ENCODE results near the gene REELD1. TPM values are rescaled to one million over a fixed set of nuclear protein-coding genes. Genes with fewer than 3 reads are reported as not detected.

REELD1 gene
- total RNA-seq, 1 experiment from 2014 or later, result not detected

- H3K79me2 ChIP-seq (ENCODE audit: insufficient read depth, low read length), result no peaks in the 10 kb centered on the region
- no peak overlapping the region for H3T11ph ChIP-seq (ENCODE audit: low read length)
- H3K14ac ChIP-seq (ENCODE audit: insufficient read depth, low read length), result no peak overlapping the region
- H2BK15ac ChIP-seq (ENCODE audit: low read depth, low read length), result no peak overlapping the region
- no peak overlapping the region for H3K27ac Mint-ChIP-seq
- H3K23ac ChIP-seq (ENCODE audit: insufficient read length, low read depth, low read length), result no peak overlapping the region
- H4K20me1 ChIP-seq (ENCODE audit: control insufficient read depth, insufficient read depth, insufficient read length), result no peaks in the 10 kb centered on the region
- H4K8ac ChIP-seq (replicated peaks; ENCODE audit: insufficient read length, low read depth, low read length), result no peak overlapping the region
- no peak overlapping the region for H3K27ac ChIP-seq (ENCODE audit: insufficient read length, low read depth, low read length)
- no peak for DNase-seq
- H3K27me3 Mint-ChIP-seq (ENCODE audit: low read depth), result no peaks in the 10 kb centered on the region
- no peak overlapping the region for H2BK120ac ChIP-seq (ENCODE audit: low read depth, low read length, poor library complexity, severe bottlenecking)
- no peak overlapping the region for H2BK5ac ChIP-seq (ENCODE audit: insufficient read length, low read length)
- WGBS (ENCODE audit: extremely low coverage, insufficient read length, low lambda C conversion rate), result no CpG with 5 or more reads among the region's 2 CpGs
- H2AFZ ChIP-seq (ENCODE audit: low read length), result no peak overlapping the region
- peaks cover 10% of the 10 kb centered on the region in 2 experiments for H3K4me1 Mint-ChIP-seq
- H3K4ac ChIP-seq (ENCODE audit: low read depth, low read length), result no peak overlapping the region
- no peak overlapping the region for H3K56ac ChIP-seq (ENCODE audit: insufficient read length, low read depth, low read length)
- H2BK20ac ChIP-seq (ENCODE audit: low read depth, low read length, poor library complexity, severe bottlenecking), result no peak overlapping the region
- no peak overlapping the region for H4K91ac ChIP-seq (ENCODE audit: insufficient read length, low read depth, low read length)
- peaks cover 2% of the 10 kb centered on the region; the same call in 1 of the 2 replicates for H3K4me1 ChIP-seq (ENCODE audit: insufficient read depth, low read length)
- H3K4me3 Mint-ChIP-seq, result no peak overlapping the region
- TF ChIP-seq, protein P1, sequence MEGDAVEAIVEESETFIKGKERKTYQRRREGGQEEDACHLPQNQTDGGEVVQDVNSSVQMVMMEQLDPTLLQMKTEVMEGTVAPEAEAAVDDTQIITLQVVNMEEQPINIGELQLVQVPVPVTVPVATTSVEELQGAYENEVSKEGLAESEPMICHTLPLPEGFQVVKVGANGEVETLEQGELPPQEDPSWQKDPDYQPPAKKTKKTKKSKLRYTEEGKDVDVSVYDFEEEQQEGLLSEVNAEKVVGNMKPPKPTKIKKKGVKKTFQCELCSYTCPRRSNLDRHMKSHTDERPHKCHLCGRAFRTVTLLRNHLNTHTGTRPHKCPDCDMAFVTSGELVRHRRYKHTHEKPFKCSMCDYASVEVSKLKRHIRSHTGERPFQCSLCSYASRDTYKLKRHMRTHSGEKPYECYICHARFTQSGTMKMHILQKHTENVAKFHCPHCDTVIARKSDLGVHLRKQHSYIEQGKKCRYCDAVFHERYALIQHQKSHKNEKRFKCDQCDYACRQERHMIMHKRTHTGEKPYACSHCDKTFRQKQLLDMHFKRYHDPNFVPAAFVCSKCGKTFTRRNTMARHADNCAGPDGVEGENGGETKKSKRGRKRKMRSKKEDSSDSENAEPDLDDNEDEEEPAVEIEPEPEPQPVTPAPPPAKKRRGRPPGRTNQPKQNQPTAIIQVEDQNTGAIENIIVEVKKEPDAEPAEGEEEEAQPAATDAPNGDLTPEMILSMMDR (conservative IDR thresholded peaks at IDR 0.05), result no peak
- no peak overlapping the region for H3K4me2 ChIP-seq (ENCODE audit: insufficient read depth, insufficient read length, low read length)
- no peaks in the 10 kb centered on the region for H3K9me3 ChIP-seq (ENCODE audit: control insufficient read depth, low read depth, low read length)
- no peak overlapping the region for H3K9ac ChIP-seq (ENCODE audit: extremely low read depth, insufficient read length, low read length)
- H3K18ac ChIP-seq (ENCODE audit: insufficient read length, low read depth, low read length), result no peak overlapping the region
- H3K27me3 ChIP-seq (ENCODE audit: insufficient read depth, low read length), result no peaks in the 10 kb centered on the region
- H4K5ac ChIP-seq (ENCODE audit: insufficient read length, low read depth, low read length), result no peak overlapping the region
- no peaks in the 10 kb centered on the region for H3K23me2 ChIP-seq (ENCODE audit: insufficient read length, low read depth, low read length, poor library complexity, severe bottlenecking)
- H3K36me3 Mint-ChIP-seq (ENCODE audit: insufficient read depth in 1 of 3, low read depth in 3 of 3), result no peaks in the 10 kb centered on the region
- H3K79me1 ChIP-seq (ENCODE audit: insufficient read depth, low read depth, low read length, poor library complexity, severe bottlenecking), result no peaks in the 10 kb centered on the region
- no peaks in the 10 kb centered on the region for H3K9me3 Mint-ChIP-seq
- no peak overlapping the region for H2BK12ac ChIP-seq (ENCODE audit: insufficient read length, low read depth, low read length)
- H2AK5ac ChIP-seq (ENCODE audit: insufficient read length, low read length), result no peak overlapping the region
Observed at GRCh38 chr4:146269228-146269653, 54.9 kb downstream of the REELD1 start.

Data from H9 (cell line).